SU-DHL-6 (cell line): Measurements from ENCODE around the gene GLYATL3.

Experiments used
- EZH2phosphoT487 ChIP-seq: fragments of 200-600 bp; sonication (generic), shearing (Covaris generic); conservative IDR thresholded peaks from 2 replicates; pipeline ENCODE4 v1.6.1; 2018; ENCODE audit warnings: mild to moderate bottlenecking, antibody characterized with exemption, low read length, moderate library complexity, mixed read lengths
- TF ChIP-seq, protein P1 (sequence below): fragments of 200-600 bp; sonication (generic); IDR thresholded peaks from one replicate; pipeline ENCODE4 v1.5.1; 2017; ENCODE audit warnings: antibody characterized with exemption, mild to moderate bottlenecking, low read length, moderate library complexity; ENCODE audit not compliant: insufficient read depth, poor library complexity, severe bottlenecking

DNA sequence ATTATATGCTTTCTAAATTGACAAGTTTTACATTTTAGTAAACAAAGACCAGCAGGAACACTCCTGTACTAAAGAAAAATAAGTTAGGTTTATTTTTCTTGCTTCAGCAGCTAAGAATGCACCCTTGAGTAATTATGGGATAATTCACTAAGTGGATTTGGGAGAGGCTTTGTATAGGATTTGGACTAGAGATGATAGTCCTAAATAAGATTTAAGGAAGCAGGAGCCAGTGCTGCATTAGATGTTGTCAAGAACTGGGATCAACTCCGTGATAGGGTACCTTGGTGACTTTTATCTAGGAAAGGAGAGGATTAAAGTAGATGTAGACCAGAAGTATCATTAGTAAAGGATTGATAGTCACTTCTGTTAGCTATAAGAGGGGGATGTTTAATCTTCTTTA, 46.6 kb downstream of the GLYATL3 start:
- TF ChIP-seq, protein P1, sequence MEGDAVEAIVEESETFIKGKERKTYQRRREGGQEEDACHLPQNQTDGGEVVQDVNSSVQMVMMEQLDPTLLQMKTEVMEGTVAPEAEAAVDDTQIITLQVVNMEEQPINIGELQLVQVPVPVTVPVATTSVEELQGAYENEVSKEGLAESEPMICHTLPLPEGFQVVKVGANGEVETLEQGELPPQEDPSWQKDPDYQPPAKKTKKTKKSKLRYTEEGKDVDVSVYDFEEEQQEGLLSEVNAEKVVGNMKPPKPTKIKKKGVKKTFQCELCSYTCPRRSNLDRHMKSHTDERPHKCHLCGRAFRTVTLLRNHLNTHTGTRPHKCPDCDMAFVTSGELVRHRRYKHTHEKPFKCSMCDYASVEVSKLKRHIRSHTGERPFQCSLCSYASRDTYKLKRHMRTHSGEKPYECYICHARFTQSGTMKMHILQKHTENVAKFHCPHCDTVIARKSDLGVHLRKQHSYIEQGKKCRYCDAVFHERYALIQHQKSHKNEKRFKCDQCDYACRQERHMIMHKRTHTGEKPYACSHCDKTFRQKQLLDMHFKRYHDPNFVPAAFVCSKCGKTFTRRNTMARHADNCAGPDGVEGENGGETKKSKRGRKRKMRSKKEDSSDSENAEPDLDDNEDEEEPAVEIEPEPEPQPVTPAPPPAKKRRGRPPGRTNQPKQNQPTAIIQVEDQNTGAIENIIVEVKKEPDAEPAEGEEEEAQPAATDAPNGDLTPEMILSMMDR, result no peak
- TF ChIP-seq EZH2phosphoT487, result no peak
